Upper lobe of left lung (tissue), 4 donors: ENCODE results near the gene PHAF1.

Experiments
- EP300 ChIP-seq, 4 donors: sonication (generic); formaldehyde crosslinking; IDR thresholded peaks; one replicate each; pipeline ENCODE4 v1.5.1; 2017; ENCODE audit warnings: antibody characterized with exemption in 4 of 4, control low read depth in 2 of 4
- POLR2A ChIP-seq, 4 donors: fragments of 450-650 bp; IDR thresholded peaks; one replicate each; pipeline ENCODE4 v1.5.1; 2016 to 2017; ENCODE audit warnings: antibody characterized with exemption in 4 of 4, mild to moderate bottlenecking in 2 of 4
- TF ChIP-seq, protein P1 (sequence below), 6 experiments: fragments of 450-650 bp in 4 of 6; fragments of 200-600 bp in 2 of 6; sonication (generic) in 2 of 6; IDR thresholded peaks; one replicate each; pipeline ENCODE4 v1.5.1; 2016 to 2019; ENCODE audit warnings: antibody characterized with exemption in 6 of 6

GRCh38 chr16:67170168-67170948, 60.6 kb downstream of the PHAF1 start, which contains the start of gene NOL3:
- TF ChIP-seq, protein P1, sequence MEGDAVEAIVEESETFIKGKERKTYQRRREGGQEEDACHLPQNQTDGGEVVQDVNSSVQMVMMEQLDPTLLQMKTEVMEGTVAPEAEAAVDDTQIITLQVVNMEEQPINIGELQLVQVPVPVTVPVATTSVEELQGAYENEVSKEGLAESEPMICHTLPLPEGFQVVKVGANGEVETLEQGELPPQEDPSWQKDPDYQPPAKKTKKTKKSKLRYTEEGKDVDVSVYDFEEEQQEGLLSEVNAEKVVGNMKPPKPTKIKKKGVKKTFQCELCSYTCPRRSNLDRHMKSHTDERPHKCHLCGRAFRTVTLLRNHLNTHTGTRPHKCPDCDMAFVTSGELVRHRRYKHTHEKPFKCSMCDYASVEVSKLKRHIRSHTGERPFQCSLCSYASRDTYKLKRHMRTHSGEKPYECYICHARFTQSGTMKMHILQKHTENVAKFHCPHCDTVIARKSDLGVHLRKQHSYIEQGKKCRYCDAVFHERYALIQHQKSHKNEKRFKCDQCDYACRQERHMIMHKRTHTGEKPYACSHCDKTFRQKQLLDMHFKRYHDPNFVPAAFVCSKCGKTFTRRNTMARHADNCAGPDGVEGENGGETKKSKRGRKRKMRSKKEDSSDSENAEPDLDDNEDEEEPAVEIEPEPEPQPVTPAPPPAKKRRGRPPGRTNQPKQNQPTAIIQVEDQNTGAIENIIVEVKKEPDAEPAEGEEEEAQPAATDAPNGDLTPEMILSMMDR (IDR thresholded peaks at IDR 0.05): peak in 2 of 6 experiments; percentile 3 to 41
- TF ChIP-seq POLR2A (IDR thresholded peaks at IDR 0.05) (peak in 2 of 4 donors; percentile 37 to 55), EP300 (IDR thresholded peaks at IDR 0.05) (peak in 1 of 4 donors; percentile 16)
